ENCODE measurements around the gene SLC25A48.

DNA sequence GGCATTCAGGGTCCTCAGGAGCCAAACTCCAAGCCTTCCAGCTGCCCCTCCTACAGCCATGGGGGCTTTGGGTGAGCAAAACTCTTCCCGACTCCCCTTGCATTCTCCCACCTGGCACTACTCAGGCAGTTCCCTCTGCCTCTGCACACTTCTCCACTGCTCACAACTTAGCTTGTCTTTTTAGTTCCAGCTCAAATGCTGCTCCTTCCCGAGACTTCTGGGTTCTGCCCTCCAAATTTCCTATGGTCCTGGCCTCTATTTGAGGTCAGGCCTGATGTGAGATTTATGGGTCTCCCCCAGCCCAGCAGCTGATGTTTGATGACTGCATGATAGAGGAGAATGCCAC, 5.7 kb upstream of the SLC25A48 start:
- TF ChIP-seq POLR2A (IDR thresholded peaks at IDR 0.05; ENCODE audit: low read length) (no peak), GATA1 (IDR thresholded peaks at IDR 0.05; ENCODE audit: low read depth, low read length) (no peak)
